ENCODE results near the gene SDC3.

SDC3 gene

DNA sequence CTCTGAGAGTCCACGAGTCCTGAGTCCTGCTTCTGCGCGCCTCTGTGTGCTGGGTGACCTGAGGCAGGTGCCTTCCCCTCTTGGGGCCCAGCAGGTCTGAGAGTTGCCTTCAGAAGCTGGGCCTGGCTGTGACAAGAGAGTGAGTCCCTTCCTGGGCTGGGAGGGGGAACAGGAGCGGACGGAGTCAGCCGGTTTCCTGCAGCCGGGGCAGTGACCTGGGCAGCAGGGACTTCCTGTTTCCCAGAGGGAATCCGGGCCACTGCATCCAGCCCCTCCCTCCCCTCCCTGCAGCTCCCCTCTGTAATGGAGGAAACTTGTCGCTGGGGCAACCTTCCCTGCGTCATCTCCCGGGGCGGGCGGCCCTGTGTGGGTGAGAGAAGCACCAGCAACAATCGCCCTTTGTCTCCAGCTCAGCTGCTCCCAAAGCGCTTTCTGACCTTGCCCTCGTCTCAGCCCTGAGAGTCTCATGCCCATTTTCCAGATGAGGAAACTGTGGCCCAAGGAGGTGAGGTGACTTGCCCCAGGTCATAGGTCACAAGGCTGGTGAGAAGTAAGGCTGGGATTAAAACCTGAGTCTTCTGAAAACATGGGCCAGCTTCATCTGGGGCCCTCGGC lies 61.1 kb downstream of the SDC3 start:
- DNase-seq (ENCODE audit: low spot score), result no peak

DNA sequence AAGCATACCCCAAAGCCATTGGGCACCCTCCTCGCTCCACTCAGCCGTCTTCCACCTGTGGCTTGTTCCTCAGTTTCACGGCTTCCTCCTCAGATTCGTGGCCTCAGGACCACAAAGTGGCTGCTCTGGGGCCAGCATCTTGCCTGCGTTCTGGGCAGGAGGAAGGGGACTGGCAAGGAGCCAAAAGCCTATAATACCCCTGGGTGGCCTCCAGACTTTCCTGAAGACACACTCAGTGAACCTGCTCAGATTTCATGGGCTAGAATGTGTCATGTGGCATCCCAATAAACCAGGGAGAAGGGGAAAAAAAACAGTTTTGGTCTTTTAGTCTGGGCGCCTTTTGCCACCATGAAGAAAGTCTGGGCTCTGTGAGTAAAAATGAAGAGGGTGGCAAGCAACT lies 62.0 kb downstream of the SDC3 start:
- no peak for DNase-seq (ENCODE audit: low spot score)

DNA sequence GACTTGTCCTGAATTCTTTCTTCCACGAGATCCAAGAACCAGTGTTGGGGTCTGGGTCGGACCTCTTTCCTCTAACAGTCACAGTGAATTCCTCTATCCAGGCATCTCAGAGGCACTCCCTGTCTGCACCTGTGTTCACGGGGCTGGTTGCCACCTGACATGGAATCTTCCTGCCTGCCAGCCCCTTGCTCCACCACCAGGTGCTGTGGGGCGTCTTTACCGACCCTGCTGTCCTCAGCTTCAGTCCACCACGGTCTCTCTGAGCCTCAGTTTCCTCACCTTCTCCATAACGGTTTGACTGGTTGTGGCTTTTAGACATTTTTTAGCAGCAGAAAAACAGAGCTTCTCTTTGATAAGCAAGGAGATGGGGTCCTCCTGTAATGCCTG lies 62.7 kb downstream of the SDC3 start:
- no peak for DNase-seq (ENCODE audit: low spot score)

DNA sequence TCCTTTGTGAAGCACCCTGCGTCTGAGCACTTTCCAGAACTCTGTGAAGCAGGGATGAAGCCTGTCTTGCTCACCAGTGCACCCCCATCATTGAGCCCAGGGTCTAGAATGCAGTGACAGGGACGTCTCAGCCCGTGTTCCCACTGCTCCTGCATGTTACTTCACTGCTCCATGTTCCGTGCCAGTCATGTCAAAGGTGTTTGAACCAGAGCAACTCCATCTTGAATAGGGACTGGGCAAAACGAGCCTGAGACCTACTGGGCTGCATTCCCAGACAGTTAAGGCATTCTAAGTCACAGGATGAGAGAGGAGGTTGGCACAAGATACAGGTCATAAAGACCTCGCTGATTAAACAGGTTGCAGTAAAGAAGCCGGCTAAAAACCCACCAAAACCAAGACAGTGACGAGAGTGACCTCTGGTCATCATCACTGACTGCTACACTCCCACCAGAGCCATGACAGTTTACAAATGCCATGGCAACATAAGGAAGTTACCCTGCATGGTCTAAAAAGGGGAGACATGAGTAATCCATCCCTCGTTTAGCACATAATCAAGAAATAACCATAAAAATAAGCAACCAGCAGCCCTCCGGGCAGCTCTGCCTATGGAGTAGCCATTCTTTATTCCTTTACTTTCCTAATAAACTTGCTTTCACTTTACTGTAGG lies 63.2 kb downstream of the SDC3 start:
- DNase-seq (ENCODE audit: low spot score), result no peak

DNA sequence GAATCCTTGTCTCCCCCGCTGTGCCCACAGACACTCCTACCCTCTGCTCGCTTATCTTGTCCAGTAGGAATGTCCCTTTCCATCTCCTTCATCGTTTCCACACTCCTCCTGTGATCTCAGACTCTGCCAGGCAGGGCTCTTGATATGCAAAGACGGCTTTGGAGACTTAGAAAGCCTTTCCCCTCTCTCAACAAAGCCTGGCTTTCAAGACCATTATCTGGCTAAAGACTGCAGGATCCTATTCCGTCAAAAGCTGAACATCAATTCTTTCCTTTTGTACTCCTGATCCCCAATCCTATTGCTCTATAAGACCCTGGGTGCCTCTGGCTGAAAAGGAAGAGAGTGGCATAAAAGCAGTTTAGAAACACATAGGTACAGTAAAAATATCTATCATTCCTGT lies 63.9 kb downstream of the SDC3 start:
- DNase-seq (ENCODE audit: low spot score), result no peak

DNA sequence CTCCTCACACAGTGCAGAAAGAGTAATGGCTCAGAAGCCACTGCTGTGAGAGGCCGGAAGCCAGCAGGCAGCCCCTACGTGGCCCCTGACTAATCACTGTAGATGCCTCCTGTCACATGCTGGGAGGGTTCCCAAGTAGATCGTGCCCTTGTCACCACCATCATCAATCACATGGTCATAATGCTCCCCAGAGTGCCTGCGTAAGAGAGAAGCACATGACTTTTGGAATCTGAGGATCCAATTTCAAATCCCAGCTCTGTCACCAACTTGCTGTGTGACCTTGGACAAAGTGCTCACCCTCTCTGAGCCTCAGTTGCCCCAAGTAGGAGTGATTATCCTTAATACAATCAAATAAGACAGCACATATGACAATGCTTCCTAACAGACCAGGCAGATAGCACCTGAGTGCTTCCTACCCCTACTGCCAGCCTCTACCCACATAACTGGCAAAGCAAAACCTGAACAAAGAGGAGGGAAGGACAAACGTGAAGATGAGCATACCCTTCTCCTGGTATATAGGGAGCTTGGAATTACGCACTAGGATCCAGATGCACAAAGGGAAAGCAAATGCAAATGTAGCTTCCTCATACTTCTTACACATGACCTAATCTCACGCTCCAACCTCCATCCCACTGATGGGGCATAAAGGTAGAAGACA lies 65.7 kb downstream of the SDC3 start:
- no peak for DNase-seq (ENCODE audit: low spot score)

DNA sequence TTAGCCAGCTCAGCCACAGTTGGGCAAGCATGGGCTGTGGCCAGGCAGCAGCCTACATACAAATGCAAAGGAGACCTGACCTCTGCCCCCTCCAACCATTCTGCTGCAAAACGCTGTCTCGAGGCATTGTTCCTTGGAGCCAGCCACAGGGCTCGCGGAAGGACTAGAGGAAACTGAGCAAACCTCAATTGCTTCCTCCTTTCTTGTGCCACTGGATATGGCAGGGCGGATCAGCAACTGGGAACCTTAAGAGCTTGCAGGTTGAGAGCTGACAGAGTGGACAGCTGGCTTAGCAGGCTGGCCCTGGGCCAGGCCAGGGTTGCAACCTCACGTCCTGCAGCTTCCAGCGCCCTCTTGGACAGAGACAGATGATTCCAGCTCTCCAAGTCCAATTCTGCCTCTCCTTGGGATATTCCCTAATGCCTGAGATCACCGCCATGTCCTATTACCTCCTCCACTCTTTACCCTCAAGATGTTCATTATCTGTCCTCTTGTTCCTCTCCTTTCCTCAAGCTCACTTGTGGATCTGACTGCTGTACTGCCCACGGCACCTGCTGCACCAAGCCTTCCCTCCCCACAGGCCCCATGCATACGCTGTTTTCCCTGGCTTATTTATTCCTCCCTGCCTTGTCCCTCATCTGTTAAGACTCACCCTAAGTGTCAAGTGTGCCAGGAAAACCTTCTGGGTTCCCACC lies 67.5 kb downstream of the SDC3 start:
- DNase-seq (ENCODE audit: low spot score), result no peak

DNA sequence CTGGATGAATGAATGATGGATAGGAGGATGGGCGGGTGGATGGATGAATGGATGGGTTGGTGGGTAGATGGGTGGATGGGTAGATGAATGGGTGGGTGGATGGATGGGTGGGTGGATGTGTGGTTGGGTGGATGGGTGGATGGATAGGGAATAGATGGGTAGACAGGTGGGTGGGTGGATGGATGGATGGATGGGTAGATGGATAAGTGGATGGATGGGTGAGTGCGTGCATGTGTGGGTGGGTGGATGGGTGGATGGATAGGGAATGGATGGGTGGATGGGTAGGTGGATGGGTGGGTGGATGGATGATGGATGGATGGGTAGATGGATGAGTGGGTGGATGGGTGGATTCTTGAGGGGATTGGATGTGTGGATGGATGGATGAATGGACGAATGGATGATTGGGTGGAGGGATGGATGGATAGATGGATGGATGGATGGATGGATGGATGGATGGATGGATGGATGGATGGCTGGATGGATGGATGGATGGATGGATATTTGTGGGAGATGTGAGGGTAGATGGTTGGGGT lies 68.7 kb downstream of the SDC3 start:
- no peak for DNase-seq (ENCODE audit: low spot score)

DNA sequence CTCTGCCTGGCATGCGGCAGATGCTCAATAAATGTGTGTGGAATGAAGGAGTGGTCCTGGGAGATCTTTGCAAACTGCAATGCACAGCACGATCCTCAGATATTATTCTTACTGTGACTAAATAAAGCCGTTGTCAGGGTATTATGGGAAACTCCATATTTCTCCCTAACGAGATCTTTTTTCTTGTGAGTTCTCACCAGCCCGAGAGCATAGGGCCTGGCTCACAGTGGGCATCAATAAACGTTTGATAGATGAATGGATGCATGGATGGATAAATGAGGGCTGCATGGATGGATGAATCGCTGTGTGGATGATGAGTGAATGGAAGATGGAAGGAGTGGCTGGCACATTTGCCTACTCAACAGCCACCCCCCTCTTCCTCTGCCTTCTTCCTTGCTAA lies 69.6 kb downstream of the SDC3 start:
- DNase-seq (ENCODE audit: low spot score), result no peak

DNA sequence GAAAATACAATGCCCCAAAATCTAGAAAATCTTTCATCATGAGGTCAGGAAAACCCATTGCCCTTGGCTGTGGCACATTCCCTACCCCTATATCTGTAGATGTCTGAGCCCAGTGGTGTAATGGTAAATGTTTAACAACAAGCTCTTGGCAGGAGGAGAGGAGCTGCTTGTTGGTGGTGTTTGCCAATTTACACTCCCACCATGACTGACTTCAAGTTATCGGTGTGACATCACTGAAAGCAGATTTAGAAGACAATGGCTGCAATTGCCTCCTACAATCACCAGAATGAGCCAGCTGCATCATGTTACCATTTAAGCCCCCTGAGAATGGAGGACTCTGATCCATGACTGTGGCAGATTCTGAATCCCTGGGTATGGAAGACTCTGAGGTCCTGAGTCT lies 70.9 kb downstream of the SDC3 start:
- no peak for DNase-seq (ENCODE audit: low spot score)

DNA sequence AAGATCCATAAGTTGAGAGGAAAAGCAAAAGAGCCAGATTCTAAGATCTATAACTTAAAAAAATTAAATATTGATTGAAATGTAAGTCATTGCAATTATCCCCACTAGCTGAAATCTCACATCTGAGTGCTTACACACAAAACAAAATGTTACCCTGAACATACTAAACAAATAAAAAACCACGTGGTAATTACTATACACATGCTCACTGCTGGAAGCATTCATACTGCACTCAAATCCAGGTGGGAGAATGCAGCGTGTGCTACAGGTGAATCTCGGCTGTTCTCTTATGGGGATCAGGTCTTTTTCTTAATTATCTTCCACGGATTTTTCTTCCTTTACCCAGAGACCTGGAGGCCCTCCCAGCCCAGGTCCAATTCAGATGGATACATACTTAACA lies 74.3 kb downstream of the SDC3 start:
- DNase-seq (ENCODE audit: low spot score), result no peak

DNA sequence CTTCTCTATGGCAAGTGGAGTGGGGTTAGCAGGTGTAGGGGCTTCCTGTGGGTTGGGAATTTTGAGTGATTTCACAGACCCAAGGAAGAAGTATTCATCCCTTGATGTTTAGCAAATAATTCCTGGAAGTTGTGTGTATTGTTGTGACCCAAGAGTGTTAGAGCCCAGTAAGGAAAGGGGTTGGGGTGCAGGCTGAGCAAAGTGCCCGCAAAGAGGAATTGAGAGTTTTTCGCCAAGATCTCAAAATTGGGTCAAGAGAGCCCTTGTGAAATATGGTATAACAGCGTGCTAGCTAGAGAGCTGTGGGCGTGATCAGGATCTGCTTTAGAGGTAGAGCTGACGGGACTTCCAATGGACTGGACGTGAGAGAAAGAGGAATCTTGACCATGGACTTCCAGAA lies 78.0 kb downstream of the SDC3 start:
- no peak for DNase-seq (ENCODE audit: low spot score)

DNA sequence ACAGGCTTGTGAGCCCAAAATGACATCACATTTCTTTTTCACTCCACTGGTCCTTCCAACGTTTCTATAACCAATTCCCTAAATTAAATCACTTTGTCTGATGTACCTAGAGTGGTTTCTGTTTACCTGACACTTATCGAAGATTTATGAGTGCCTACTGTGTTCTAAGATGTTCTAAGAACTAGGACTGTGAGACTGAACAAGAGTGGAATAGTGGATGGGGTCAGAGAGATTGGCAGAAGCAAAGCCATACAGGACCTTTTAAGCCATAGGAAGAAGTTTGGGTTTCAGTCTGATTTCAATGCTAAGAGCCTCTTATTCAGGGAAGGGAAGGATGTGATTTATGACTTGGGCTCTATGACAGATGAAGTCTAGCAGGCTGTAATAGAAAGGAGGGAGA lies 78.7 kb downstream of the SDC3 start:
- no peak for DNase-seq (ENCODE audit: low spot score)

DNA sequence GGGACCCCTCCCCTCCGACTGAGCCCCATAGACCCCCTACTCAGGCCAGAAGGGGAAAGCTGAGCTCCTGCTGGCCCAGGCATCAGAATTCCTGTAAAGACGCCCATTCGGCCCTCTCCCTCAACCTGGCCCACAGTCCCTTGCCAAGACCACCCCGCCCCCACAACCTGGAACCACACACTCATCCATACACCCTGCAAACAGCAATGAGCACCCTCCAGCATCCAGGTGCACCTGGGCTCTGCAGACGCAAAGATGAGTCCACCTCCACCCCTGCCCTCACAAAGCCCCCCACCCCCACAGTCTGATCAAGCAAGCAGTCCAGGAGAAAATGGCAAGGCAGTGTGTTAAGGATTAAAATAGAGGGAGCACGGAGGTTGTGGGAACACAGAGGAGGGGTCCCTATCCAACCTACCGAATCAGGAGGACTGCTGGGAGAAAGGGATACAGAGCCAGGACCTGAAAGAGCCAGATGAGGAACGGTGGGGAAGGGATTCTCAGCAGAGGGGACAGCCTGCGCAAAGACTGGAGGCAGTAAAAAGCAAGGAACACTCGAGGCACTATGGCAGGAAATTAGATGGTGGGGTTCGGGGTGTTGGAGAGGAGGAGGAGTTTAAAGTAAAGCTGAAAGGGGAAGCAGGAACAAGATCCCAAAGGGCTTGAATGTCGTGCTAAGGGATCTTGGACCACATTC lies 83.7 kb downstream of the SDC3 start:
- DNase-seq (ENCODE audit: low spot score), result no peak

DNA sequence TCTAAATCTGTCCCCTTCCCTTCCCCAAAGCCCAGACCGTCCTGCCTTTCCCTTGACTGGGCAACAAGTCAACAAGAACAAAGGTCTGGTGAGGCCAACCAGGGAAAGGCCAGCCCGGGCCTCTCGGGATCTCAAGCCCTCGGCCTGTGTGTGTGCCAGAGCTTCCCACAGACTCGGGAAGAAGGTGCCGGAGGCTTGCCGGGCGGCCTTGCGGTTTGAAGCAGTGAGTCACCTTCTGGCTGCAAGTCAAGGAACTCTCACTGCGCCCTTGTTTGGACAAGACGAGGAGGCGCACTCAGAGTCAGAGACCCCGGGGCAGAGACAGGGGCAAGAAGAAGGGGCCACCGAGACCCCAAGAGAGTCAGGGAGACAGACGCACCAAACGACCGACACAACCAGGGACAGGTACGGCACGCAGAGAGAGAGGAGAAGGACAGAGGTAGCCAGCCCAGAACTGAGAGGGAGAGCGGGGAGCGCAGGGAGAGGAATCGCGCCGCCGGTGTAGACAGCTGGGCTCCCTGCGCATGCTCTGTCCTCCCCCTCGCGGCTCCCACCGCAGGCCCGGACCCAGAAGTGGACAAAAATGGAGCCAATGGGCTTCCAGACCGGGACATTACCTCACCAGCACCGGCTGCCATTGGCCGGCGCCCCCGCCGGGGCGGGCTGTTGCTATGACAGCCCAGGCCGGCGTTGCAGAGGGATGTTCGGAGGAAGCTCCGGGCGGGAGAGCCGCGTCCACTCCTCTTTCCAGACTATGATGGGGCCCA lies 84.4 kb downstream of the SDC3 start:
- peak; percentile 43 for DNase-seq (ENCODE audit: low spot score)

DNA sequence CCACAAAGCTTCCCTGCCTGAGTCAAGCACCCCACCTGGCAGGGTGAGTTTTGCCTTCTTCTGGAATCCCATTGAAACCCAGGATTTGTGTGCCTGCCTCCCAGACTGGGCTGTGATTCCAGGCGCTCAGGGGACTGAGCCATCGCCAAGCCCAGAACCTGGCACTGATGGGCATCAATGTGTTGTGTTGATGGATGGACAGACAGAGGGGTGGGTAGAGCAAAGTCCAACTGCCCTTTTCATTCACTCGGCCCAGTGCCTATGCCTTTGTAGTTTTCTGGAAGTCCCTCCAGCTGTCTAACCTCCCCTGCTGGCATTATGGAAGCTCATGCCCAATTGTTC lies 85.0 kb downstream of the SDC3 start:
- DNase-seq (ENCODE audit: low spot score), result no peak

DNA sequence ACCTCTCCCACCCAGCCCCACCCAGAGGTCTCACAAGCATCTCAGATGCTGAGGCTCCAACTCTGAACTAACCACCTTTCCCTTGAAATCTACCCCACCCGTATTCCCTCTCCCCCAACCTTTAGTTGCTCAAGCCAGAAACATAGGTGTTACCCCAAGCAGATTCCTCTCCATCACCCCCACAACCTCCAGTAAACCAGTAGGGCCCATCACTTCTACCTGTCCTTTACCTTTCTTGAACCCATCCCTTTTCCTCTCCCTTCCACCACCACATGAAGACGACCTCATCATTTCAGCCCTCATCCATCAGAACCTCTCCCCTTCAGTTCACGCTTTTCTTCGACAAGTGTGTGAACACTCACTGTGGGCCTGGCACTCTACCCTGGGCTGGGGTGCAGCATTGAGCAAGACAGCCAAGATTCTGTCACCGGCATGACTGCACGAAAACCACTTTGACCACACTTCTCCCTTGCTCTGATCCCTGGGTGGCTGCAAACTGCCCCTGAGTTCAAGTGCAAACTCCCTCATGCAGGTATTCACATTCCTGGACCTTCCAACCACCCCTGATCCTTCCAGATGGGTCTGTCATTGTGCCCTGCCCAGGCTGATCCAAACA lies 85.5 kb downstream of the SDC3 start:
- DNase-seq (ENCODE audit: low spot score), result no peak

DNA sequence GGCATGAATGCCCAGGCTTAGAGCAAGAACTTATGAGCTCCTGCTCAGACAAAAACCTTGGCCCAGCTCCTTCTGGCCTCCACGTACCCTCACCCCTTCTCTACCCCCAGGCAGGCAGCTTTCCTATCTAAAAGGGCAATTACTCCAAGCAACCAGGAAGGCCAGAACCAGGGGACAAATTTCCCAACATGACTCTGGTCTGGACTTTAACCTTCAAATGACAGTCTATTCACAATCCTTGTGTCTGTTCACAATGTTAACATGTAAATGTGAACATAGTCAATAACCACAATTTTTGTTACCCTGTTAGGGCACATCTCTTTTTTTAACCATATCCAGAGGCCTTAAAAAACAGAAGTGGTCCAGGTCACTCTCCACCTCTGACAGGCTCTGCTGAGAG lies 86.6 kb downstream of the SDC3 start:
- no peak for DNase-seq (ENCODE audit: low spot score)

DNA sequence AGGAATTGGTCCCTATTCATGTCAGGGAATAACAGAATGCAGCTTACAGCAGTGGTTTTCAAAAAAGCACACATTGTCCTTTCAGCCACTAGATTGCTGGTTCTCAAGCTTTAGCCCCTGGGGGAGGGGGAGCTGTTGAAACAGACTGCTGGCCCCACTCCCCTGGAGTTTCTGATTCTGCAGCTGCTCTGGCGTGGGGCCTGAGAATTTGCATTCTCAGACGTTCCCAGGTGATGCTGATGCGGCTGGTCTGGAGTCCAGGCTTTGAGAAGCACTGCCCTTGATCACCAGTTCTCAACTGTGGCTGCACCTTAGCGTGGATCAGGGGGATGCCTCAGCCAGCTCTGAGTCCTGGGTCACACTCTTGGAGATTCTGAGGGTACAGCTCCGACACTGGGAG lies 88.3 kb downstream of the SDC3 start:
- no peak for DNase-seq (ENCODE audit: low spot score)

Data from hematopoietic multipotent progenitor cell treated with erythropoietin and hydrocortisone succinate and interleukin-3 and kit ligand, for 15 days (in vitro differentiated cells).